GM12865 (cell line): ENCODE data around the gene VWA8.

Experiments used
- DNase-seq: peaks from one replicate; pipeline ENCODE4 v3.0.0; 2010; ENCODE audit warnings: low read depth
- H3K4me3 ChIP-seq: 2 replicates; pipeline ENCODE4 v1.5.1; 2011; ENCODE audit warnings: mild to moderate bottlenecking, low read depth, low read length, control low read depth
- TF ChIP-seq, protein P1 (sequence below): IDR thresholded peaks from 2 replicates; pipeline ENCODE4 v1.5.1; 2011; ENCODE audit warnings: low read length, control low read depth, low read depth, inconsistent platforms; ENCODE audit not compliant: insufficient read depth; ENCODE audit errors: missing control alignments

The VWA8 gene

DNA sequence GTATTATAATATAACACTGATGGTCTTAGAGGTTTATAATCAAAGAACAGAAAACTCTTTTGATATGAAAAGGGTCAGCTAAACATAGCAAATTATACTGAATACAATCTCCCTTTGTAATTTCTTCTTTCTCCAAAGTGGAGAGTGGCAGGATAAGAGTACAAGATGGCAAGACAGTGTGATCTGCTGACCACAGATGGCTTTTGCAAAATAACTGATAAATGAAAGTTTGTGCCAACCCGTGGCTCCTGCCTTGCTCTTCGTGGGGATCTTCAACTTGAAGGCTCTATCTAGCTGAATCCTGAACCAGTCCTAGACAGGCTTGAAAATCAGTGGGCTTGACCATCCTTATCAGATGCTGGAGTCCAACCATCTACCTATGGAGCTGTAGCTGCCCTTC is 185.7 kb downstream of the VWA8 start:
- TF ChIP-seq, protein P1, sequence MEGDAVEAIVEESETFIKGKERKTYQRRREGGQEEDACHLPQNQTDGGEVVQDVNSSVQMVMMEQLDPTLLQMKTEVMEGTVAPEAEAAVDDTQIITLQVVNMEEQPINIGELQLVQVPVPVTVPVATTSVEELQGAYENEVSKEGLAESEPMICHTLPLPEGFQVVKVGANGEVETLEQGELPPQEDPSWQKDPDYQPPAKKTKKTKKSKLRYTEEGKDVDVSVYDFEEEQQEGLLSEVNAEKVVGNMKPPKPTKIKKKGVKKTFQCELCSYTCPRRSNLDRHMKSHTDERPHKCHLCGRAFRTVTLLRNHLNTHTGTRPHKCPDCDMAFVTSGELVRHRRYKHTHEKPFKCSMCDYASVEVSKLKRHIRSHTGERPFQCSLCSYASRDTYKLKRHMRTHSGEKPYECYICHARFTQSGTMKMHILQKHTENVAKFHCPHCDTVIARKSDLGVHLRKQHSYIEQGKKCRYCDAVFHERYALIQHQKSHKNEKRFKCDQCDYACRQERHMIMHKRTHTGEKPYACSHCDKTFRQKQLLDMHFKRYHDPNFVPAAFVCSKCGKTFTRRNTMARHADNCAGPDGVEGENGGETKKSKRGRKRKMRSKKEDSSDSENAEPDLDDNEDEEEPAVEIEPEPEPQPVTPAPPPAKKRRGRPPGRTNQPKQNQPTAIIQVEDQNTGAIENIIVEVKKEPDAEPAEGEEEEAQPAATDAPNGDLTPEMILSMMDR: no peak
- no peak for DNase-seq

DNA sequence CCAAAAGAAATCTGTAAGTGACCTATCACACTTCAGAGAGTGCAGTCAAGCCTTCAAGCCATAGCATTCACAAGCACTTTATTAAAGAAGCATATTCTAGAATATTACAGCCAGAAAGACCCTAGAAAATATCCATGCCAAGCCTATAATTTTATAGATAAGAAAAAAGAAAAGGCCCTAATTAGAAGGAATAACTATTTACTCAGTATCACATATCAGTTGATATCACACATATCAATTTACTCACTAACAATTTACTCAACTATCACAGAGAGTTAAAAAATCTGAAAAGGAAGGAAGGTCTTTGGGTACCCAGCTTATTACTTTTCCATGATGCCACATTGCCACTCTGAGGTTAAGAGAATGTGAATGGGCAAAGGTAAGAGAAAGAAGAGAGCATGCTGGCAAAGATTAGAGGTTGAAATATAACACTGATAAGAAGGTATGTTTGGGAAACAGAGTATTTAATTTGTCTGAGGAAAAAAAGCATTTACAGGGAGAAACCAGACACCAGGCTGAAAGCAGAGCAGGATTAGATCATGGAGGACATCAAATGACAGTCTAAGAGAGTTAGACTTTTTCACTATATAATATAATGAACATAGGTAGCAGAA is 186.2 kb downstream of the VWA8 start:
- no peak for DNase-seq
- TF ChIP-seq, protein P1: no peak
- H3K4me3 ChIP-seq: no peak overlapping the region

More for the DNA sequence above, 185.7 kb downstream of the VWA8 start:
- no peak overlapping the region for H3K4me3 ChIP-seq

DNA sequence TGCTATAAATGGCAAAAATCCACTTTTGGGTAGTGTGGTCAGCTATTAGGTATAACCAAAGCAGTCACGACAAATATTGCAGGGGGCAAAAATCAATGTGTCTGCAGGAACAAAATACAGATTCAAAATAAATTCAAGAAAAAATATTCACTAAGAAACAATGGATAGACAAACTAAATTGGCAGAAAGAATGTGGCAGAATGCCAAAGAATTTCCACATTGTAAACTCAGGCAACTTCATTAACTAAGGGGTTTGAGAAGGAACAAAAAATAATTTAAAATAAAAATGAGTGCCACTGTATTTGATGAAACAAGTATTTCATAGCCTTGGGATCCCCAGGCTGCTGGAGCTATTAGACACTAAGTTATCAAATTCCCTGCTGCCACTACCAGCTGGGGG is 193.1 kb downstream of the VWA8 start:
- H3K4me3 ChIP-seq: no peak overlapping the region
- TF ChIP-seq, protein P1: no peak
- no peak for DNase-seq

DNA sequence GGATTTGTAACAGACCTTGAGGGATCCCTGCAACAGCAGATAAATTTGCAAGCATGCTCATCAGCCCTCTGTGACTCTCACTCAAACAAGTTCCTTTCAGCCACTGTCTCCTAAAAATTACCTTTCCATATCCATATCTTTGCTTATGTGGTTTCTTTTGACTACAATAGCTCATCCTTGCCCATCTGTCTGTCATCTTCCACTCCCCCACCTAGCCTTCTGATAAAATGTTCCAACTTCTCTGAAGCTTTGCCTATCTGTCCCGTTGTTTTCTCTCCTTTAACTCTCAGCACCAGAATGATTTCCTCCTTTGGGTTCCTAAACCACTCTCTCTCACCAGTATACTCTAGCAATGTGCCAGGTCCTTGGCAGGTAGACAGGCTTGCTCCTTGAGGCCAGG is 194.5 kb downstream of the VWA8 start:
- TF ChIP-seq, protein P1: no peak
- no peak overlapping the region for H3K4me3 ChIP-seq
- DNase-seq: no peak

DNA sequence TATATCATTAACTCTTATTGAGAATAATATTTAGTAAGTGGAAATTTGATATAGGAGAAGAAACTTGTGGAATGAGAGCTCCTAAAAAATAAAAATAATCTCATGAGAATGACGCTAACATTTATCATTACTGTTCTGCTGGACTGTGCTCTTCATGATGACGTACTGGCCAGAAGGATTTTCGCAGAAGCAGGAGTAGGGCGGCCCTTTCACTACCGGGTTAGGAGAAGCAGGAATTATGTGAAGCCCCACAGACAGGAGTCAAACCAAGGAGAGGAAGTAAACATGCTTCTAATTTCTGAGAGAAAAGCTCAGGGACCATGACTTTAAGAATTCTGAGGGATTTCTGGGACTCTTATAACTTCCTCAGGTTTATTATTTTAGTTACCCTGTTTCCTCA is 195.1 kb downstream of the VWA8 start:
- TF ChIP-seq, protein P1: no peak
- H3K4me3 ChIP-seq: no peak overlapping the region
- DNase-seq: no peak

- H3K4me3 ChIP-seq: no peak overlapping the region
- TF ChIP-seq, protein P1: no peak
- DNase-seq: no peak
Observed at GRCh38 chr13:41765020-41765419, 195.9 kb downstream of the VWA8 start.

DNA sequence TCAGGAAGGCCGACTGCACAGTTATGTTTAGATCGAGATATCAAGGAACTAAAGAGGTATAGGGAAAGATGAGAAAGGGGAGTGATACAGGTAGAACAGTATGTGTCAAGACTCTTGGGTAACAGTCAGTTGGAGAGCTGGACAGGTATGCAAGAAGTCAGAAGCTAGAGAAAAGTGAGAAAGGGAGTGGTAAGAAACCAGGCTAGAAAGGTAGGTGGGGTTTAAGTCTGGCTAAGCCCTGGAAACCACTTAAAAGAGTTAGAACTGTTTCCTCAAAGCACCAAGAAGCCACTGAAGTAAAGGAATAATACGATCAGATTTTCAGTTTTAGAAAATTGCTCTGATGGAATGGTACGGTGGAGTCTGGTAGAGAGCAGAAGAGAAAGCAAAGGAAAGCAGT is 196.4 kb downstream of the VWA8 start:
- TF ChIP-seq, protein P1: no peak
- no peak overlapping the region for H3K4me3 ChIP-seq
- DNase-seq: no peak
